ENCODE results near the gene KCNQ1.

KCNQ1 gene, protein sequence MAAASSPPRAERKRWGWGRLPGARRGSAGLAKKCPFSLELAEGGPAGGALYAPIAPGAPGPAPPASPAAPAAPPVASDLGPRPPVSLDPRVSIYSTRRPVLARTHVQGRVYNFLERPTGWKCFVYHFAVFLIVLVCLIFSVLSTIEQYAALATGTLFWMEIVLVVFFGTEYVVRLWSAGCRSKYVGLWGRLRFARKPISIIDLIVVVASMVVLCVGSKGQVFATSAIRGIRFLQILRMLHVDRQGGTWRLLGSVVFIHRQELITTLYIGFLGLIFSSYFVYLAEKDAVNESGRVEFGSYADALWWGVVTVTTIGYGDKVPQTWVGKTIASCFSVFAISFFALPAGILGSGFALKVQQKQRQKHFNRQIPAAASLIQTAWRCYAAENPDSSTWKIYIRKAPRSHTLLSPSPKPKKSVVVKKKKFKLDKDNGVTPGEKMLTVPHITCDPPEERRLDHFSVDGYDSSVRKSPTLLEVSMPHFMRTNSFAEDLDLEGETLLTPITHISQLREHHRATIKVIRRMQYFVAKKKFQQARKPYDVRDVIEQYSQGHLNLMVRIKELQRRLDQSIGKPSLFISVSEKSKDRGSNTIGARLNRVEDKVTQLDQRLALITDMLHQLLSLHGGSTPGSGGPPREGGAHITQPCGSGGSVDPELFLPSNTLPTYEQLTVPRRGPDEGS

DNA sequence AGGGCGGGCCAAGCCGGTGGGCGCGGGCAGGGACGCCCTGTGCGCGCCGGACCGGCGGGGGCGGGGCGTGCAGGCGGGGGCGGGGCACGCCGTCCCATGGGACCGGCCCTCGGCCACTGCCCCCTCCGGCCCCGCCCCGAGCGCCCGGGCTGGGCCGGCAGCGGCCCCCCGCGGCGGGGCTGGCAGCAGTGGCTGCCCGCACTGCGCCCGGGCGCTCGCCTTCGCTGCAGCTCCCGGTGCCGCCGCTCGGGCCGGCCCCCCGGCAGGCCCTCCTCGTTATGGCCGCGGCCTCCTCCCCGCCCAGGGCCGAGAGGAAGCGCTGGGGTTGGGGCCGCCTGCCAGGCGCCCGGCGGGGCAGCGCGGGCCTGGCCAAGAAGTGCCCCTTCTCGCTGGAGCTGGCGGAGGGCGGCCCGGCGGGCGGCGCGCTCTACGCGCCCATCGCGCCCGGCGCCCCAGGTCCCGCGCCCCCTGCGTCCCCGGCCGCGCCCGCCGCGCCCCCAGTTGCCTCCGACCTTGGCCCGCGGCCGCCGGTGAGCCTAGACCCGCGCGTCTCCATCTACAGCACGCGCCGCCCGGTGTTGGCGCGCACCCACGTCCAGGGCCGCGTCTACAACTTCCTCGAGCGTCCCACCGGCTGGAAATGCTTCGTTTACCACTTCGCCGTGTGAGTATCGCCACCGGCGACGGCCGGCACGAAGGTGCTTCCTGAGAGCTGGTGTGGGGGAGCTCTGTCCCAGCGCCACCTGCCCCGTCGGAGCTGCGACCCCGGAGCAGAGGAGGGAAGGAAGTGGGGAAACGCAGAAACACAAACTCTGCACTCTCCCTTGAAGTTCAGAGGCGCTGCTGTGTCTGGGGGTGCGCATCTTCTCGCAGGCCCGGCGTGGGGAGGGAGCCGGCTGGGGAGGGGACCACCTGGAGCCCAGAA is at the start of gene KCNQ1:
Gene KCNQ1, plus strand, starts transcription at position 188 of the 925 bp plus-strand sequence. Its CDS starts 91 bp downstream, at position 279.
- no peak for DNase-seq (ENCODE audit: low read depth in 2 of 2)

DNA sequence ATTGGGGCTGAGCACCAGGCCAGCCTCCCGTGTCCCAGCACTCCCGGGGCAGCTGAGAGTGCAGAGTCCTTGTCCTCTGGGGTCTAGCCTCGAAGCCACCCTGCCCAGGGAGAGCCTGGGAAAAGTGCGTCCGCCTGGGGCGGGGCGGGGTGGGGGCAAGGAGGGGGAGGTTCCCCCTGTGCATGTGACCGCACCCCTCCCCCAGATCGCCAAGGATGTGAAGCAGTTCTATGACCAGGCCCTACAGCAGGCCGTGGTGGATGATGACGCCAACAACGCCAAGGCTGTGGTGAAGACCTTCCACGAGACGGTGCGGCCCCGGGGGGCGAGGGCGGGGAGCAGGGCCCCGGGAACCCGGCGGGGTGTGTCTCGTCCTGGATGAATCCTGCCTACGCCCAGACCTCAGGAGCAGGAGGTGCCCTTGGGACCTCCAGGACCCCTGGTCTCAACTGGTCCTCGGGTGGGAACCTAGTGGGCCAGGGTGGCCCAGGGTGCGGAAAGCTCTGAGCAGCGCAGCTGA is 49.5 kb upstream of the KCNQ1 start:
- DNase-seq (ENCODE audit: low read depth in 2 of 2), result no peak

DNA sequence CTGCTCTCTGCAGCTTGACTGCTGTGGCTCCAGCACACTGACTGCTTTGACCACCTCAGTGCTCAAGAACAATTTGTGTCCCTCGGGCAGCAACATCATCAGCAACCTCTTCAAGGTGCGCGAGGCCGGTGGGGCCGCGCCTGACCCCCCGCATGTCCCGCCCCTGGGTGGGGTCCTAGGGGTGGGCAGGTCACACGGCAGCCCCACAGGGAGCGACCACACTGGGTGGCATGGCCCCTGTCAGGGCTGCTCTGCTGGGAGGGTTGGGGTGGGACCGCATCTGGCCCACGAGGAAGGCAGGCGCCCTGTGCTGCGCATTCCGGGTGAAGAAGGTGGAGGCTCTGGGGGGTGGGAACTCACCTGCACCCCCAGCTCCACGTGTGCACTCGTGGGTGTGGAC is 49.0 kb upstream of the KCNQ1 start:
- DNase-seq (ENCODE audit: low read depth in 2 of 2), result no peak

DNA sequence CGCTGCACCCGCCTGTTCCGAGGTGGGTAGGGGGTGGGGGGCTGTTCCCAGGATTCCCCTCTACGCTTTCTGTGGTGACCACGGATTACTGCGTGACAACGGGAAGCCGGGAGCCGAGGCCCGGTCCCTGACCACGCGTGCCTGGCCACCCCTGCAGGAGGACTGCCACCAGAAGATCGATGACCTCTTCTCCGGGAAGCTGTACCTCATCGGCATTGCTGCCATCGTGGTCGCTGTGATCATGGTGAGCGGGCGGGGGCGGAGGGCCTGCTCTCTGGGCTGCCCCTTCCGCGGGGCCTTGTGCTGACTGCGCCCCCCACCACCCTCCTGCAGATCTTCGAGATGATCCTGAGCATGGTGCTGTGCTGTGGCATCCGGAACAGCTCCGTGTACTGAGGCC is 48.3 kb upstream of the KCNQ1 start:
- no peak for DNase-seq (ENCODE audit: low read depth in 2 of 2)

DNA sequence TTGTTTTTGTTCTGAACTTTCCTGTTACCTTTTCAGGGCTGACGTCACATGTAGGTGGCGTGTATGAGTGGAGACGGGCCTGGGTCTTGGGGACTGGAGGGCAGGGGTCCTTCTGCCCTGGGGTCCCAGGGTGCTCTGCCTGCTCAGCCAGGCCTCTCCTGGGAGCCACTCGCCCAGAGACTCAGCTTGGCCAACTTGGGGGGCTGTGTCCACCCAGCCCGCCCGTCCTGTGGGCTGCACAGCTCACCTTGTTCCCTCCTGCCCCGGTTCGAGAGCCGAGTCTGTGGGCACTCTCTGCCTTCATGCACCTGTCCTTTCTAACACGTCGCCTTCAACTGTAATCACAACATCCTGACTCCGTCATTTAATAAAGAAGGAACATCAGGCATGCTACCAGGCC is 47.8 kb upstream of the KCNQ1 start:
- DNase-seq (ENCODE audit: low read depth in 2 of 2), result no peak

DNA sequence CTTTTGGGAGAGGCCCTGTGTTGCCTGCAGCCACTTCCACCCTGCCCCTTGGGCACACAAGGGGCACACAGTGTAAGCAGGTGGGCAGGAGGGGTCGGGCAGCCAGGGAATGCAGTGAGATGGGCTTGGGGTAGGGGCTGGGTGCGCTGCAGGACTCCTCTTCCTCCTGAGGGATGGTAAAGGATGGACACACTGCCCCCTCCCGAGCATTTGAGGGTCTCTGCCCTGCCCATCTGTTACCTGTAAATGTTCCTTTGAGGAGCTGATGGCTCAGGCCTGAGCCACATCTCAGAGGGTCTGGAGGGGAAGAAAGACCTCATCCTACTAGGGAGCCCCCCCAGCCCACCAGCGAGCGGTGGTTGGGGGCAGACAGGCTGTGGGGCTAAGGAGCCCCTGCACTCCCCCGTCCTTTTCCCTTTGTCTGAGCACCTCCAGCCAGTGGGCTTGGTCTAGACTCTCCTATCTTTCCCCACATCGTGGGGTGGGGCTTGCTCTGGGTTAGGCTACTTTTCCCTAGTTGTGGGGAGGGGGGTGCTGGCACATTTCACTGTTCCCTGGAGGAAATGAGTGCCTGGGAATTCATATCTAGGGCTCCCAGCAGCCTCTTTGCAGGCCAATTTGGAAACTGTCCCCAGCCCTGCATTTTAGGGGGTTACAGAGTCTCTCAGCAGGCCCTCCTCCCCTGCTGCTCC is 46.0 kb upstream of the KCNQ1 start:
- DNase-seq (ENCODE audit: low read depth in 2 of 2), result no peak

DNA sequence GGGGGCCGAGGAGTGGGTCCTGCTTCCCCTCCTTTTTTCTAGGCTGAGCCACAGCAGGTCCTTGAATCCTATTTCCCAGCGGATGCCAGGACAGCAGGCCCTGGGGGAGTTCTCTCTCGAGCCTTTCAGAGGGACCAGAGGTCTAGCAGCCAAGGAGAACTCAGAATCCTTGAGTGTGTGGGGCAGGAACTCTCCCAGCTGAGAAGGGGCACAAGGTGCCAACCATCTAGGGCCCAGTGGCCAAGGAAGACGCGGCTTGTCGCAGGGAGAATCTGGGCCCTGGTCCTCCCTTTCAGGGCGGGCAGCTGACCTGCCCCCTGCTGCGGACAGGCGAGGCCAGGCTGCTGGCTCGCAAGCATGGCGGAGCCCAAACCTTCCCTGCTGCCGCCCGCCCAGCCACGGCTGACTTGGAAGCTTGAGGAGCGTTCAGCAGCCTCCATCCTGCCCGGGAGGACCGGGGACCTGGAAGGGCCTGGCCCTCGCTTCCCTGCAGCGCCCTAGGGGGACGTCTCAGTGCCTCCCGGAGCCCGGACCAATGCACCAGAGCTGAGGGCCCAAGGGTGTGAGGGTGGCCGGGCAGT is 45.2 kb upstream of the KCNQ1 start:
- DNase-seq (ENCODE audit: low read depth in 2 of 2), result no peak

DNA sequence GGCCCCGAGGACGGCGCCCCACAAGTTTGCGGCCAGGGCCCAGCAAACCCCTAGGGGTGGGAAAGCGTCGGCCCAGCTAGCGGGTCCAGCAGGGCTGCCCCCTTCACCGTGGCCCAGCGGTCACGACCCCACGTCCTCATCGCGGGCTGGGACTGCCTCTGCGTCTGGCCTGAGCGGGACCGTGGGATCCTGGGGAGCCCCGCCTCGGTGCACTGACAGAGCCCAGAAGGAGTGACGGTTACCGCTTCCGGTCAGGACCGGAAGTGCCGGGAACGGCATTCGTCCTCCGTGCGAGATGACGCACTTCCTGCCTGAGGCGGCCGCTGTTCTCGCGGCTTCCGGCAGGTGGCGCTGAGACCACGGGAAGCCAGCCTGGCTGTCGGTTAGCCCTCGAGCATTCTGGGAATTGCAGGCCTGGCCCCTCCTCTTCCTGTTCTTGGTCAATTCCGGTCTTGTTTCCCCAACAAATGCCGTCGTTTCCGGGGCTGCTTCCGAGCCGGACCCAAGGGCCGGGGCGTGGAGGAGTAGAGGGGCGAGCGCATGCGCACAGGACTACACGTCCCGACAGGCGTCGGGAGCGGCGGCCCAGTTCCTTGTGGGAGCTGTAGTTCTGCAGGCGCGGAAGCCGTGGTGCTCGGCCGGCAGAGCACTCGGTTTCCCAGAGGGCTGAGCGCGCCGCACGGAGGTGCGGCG is 44.6 kb upstream of the KCNQ1 start, which contains the start of gene TSSC4:
Gene TSSC4, plus strand, starts transcription at position 682 of the 693 bp plus-strand sequence. CDS start 1,884 bp downstream, outside the sequence.
- peak; percentile 100 for DNase-seq (ENCODE audit: low read depth in 2 of 2)

DNA sequence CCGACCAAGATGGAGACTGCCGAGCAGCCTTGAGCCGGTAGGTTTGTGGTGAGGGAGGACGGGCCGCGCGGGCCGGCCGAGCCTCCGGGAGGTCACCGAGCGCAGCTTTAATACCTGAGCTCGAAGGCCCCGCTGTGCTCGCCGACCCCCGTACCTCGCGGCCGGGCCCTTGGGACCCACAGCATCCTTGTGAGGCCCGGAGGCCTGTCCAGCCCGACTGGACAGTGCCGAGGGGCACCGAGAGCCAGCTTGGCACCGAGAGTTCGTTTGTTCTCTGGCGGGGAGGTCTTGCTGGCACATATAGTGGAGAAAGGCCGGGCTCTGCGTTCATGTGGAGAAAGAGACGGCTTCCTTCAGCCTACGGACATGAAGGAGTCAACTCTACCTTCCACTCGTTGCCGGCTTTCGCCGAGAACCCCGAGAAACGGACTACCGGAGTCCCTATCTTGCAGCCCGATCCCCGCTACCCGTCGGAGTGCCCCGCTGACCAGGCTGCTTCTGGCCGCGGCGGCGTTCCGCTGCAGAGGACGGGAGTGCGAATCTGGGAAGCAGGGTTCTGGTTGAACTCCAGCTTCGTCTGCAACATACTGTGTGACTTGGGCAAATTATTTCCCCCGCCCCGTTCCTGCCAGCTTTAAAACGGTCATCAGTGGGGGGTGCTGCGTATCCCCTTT is 43.9 kb upstream of the KCNQ1 start:
- DNase-seq (ENCODE audit: low read depth in 2 of 2), result no peak

DNA sequence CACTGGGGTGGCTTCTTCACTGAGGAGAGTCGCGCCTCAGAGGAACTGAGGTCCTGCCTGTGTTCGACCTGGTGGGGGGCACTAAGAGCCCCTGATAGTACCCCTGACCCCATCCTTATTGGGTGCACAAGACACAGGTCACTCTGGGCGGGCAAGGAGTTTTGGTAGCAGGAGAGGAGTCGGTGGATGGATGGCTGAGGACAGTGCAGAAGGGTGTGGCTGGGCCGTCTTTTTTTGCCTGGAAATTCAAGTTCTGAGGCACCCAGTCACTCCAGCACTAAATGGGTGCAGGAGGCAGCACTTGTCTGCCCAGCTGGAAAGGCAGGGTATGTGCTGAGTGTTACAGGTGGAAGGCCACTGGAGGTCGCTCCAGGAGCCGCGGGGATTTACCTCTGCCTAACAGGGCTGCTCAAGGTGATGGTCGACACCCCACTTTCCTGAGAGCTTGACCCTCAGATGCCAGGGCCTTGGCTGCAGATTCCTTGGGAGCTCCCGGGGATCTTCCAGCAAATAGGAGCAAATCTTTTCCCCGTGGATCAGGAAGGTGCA is 43.3 kb upstream of the KCNQ1 start:
- no peak for DNase-seq (ENCODE audit: low read depth in 2 of 2)

DNA sequence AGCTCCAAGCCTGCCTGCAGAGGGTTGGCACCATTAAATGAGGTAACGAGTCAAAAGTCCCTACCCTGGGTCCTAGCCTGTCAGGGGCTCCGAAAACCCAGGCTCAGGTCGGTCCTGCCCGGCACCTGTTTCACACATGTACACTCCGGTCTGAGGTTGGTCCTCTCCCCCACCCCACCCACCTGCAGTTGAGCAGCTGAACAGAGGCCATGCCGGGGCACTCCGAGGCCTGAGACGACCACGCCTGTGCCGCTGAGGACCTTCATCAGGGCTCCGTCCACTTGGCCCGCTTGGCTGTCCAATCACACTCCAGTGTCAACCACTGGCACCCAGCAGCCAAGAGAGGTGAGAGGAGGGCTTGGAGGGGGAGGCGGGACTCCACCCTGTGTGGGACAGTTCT is 42.7 kb upstream of the KCNQ1 start:
- DNase-seq (ENCODE audit: low read depth in 2 of 2), result no peak

DNA sequence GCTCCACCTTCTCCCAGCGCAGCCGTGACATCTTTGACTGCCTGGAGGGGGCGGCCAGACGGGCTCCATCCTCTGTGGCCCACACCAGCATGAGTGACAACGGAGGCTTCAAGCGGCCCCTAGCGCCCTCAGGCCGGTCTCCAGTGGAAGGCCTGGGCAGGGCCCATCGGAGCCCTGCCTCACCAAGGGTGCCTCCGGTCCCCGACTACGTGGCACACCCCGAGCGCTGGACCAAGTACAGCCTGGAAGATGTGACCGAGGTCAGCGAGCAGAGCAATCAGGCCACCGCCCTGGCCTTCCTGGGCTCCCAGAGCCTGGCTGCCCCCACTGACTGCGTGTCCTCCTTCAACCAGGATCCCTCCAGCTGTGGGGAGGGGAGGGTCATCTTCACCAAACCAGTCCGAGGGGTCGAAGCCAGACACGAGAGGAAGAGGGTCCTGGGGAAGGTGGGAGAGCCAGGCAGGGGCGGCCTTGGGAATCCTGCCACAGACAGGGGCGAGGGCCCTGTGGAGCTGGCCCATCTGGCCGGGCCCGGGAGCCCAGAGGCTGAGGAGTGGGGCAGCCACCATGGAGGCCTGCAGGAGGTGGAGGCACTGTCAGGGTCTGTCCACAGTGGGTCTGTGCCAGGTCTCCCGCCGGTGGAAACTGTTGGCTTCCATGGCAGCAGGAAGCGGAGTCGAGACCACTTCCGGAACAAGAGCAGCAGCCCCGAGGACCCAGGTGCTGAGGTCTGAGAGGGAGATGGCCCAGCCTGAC is 41.7 kb upstream of the KCNQ1 start:
- no peak for DNase-seq (ENCODE audit: low read depth in 2 of 2)

DNA sequence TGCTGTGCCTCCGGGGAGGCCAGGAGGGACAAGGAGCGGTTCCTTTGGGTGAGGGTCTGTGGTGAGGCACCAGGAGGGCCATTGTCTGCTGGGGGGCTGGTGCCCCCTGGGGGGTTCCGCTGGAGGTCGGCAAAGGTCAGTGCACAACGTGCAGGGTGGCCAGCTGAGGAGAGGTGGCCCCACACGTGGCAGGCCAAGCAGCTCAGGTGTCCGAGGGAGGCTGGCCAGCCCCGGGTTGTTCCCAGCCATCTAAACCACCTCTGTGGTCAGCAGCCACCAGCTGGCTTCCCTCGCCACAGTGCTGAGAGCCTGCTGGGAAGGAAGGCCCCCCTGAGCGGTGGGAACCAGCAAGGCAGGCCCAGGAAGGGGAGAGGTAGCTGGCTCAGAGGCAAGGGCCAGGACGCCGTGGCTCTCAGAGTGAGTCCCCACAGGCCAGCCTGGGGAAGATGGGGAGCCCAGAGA is 40.0 kb upstream of the KCNQ1 start:
- no peak for DNase-seq (ENCODE audit: low read depth in 2 of 2)

DNA sequence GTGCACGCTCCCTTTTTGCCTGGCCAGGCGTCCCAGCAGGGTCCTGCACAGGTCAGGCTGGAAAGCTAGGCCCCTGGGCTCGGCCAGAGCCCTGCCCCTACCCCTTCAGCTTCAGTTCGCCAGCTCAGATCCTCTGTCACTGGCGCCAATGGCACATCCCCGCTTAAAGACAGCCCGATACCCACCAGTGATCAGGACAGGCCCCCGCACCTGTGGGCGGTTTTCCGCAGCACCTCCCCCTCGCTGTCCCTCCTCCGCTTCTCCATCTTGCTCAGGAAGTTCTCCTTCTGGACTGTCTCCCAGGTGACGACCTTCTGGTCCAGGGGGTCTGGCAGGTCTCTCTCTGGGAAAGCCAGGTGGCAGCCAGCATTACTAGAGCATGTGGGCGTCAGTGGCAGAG is 38.4 kb upstream of the KCNQ1 start:
- no peak for DNase-seq (ENCODE audit: low read depth in 2 of 2)

DNA sequence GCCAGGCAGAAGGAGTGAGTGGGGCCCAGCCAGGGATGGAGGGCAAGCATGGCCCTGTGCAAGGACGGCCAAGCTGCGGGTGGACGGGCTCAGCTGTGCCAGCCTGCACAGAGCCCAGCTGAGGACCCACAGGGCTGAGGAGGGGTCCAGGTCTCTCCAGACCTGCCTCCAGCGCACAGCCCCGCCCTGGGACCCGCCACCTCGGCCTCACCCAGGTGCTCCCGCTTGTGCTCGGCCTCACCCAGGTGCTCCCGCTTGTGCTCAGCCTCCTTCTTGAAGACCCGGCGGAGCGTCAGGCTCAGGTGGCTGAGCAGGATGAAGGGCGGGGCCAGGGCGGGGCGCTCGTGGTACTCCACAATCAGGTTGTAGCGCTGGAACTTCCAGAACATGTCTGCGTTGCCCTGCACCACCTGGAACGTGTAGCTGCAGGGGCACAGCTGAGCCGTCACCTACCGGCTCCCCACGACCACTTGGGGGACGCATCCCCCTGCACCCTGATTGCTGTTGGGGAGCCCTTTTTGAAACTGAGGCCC is 37.9 kb upstream of the KCNQ1 start:
- no peak for DNase-seq (ENCODE audit: low read depth in 2 of 2)

DNA sequence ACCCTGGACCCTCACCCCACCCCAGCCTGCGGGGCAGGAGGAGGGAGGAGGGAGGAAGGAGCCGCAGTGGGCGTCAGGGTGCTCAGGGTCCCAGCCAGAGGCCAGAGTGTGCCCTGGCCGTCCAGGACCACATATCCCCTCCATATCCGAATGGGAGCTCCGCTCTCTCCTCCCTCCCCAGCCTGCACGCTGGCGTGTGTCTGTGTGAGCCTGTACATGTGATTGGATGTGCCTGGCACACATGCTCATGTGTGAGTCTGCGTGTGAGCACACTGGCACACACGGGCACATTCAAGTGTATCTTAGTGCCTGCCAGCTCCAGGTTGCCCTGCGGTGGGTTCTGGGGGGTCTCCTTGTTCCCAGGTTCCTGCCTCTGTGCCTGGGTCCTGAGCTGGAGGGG is 36.1 kb upstream of the KCNQ1 start:
- DNase-seq (ENCODE audit: low read depth in 2 of 2), result no peak

DNA sequence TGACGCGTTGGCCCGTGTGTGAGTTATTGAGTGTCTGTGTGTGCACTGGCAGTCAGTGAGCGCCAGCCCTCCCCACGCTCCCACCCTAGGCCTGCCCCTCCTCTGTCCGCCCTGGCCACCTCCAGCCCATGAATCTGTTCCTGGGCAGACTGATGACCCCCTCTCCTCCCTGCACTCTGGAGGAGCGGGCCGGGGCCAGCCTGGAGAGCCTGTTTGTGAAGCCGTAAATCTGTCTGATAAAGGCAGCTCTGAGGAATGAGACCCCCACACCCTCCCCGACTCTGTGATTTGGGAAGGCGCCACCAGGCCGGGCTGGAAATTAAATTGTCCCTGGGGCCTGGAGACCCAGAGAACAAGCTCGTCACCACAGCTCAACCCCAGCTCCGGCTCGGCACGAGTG is 35.7 kb upstream of the KCNQ1 start:
- DNase-seq (ENCODE audit: low read depth in 2 of 2), result no peak

All from fibroblast of skin of left quadriceps (primary cell).